SK-N-MC (cell line): Measurements from ENCODE around the gene AFP.

Experiments
- EZH2 ChIP-seq: fragments of 200-600 bp; sonication (generic); IDR thresholded peaks from one replicate; pipeline ENCODE4 v1.6.1; 2017; ENCODE audit warnings: antibody characterized with exemption
- FOXP2 ChIP-seq: optimal IDR thresholded peaks from 2 replicates; pipeline ENCODE3; 2011; ENCODE audit warnings: mild to moderate bottlenecking, moderate library complexity; ENCODE audit not compliant: insufficient read depth; ENCODE audit errors: extremely low read length, control extremely low read depth
- POLR2AphosphoS5 ChIP-seq: IDR thresholded peaks from 2 replicates; pipeline ENCODE4 v1.6.1; 2012; ENCODE audit warnings: mild to moderate bottlenecking, low read depth, low read length, borderline replicate concordance

DNA sequence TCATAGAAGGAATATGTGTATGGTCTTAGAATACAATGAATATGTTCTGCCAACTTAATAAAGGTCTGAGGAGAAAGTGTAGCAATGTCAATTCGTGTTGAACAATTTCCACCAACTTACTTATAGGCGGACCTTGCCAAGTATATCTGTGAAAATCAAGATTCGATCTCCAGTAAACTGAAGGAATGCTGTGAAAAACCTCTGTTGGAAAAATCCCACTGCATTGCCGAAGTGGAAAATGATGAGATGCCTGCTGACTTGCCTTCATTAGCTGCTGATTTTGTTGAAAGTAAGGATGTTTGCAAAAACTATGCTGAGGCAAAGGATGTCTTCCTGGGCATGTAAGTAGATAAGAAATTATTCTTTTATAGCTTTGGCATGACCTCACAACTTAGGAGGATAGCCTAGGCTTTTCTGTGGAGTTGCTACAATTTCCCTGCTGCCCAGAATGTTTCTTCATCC, 22.7 kb upstream of the AFP start:
- TF ChIP-seq EZH2: no peak
- no peak for TF ChIP-seq POLR2AphosphoS5
- TF ChIP-seq FOXP2: no peak
